ENCODE results near the gene CPA5. TPM values are rescaled to one million over a fixed set of nuclear protein-coding genes. Genes with fewer than 3 reads are reported as not detected.

Gene CPA5
- total and polyA plus RNA-seq, 10 of the 15 experiments (the other 5 are each of a cell fraction or from before 2014, with no cell fraction given) = 0.06 to 0.52 (median 0.29) TPM; not detected in 2

GRCh38 chr7:130303127-130303526 lies 41.5 kb upstream of the CPA5 start:
- Histone ChIP-seq H2AFZ (ENCODE audit: control insufficient read depth, low read depth, low read length) (no peak overlapping the region), H3K79me2 (ENCODE audit: control insufficient read depth, insufficient read depth, low read length) (no peaks in the 10 kb centered on the region), H3K4me3 (no peak overlapping the region), H3K4me1 (ENCODE audit: control insufficient read depth, insufficient read depth, low read length) (no peaks in the 10 kb centered on the region), H3K27ac (ENCODE audit: control insufficient read depth, insufficient read depth) (no peak overlapping the region), H3K27me3 (replicated peaks in 1 of 2; ENCODE audit: control insufficient read depth in 2 of 2, insufficient read depth in 2 of 2, low read length in 1 of 2) (no peaks in the 10 kb centered on the region), H3K9ac (ENCODE audit: control insufficient read depth, insufficient read depth, low read length) (no peak overlapping the region), H4K20me1 (ENCODE audit: control insufficient read depth, insufficient read depth) (no peaks in the 10 kb centered on the region), H3K4me2 (ENCODE audit: control insufficient read depth, insufficient read depth) (no peak overlapping the region), H3K9me3 (replicated peaks; ENCODE audit: control insufficient read depth, insufficient read depth, low read length) (no peaks in the 10 kb centered on the region), H3K36me3 (ENCODE audit: control insufficient read depth in 2 of 2, insufficient read depth in 2 of 2, low read length in 1 of 2) (no peaks in the 10 kb centered on the region)
- ChIA-PET CTCF (no interaction called here), SMC1A (ENCODE audit: uncharacterized antibody, unreplicated experiment) (interaction anchor here (0.6 to 1.0 kb wide), 2 partner anchors 115 to 326 kb away, joined by 3 read pairs; no protein-coding TSS in a partner anchor), RAD21 (ENCODE audit: unreplicated experiment) (interaction anchor here (1.0 kb wide), 1 partner anchor 10 kb away, joined by 3 read pairs; the partner anchor contains the start of gene CPA4), POLR2A (no interaction called here)
- TF ChIP-seq, protein P1, sequence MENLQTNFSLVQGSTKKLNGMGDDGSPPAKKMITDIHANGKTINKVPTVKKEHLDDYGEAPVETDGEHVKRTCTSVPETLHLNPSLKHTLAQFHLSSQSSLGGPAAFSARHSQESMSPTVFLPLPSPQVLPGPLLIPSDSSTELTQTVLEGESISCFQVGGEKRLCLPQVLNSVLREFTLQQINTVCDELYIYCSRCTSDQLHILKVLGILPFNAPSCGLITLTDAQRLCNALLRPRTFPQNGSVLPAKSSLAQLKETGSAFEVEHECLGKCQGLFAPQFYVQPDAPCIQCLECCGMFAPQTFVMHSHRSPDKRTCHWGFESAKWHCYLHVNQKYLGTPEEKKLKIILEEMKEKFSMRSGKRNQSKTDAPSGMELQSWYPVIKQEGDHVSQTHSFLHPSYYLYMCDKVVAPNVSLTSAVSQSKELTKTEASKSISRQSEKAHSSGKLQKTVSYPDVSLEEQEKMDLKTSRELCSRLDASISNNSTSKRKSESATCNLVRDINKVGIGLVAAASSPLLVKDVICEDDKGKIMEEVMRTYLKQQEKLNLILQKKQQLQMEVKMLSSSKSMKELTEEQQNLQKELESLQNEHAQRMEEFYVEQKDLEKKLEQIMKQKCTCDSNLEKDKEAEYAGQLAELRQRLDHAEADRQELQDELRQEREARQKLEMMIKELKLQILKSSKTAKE (IDR thresholded peaks at IDR 0.05; ENCODE audit: low read depth, poor library complexity, severe bottlenecking) = no peak
- no peak for TF ChIP-seq ATF7 (IDR thresholded peaks at IDR 0.05; ENCODE audit: low read depth)
- no peak for TF ChIP-seq FOS (IDR thresholded peaks at IDR 0.05; ENCODE audit: borderline replicate concordance, extremely low read depth, insufficient read length)
- FAIRE-seq (no peak), DNase-seq (ENCODE audit: low read depth, low spot score) (no peak), ATAC-seq (no peak)
- BruUV-seq (replicated peaks) = no TSS peak
- in situ Hi-C loops (cut with MboI) (no loop called here), intact Hi-C loops (cut with micrococcal nuclease; ENCODE audit: unreplicated experiment) (no loop called here)
- 65% methylated on average over 2 of the region's 2 CpGs for WGBS (ENCODE audit: insufficient coverage, insufficient replicate concordance, low lambda C conversion rate, missing lambda C conversion rate)

- no peaks in the 10 kb centered on the region for H4K20me1 ChIP-seq (ENCODE audit: control insufficient read depth, insufficient read depth)
- SMC1A ChIA-PET (ENCODE audit: uncharacterized antibody, unreplicated experiment) = interaction anchor here (1.0 kb wide), 1 partner anchor 116 kb away, joined by 3 read pairs; no protein-coding TSS in a partner anchor
- H3K79me2 ChIP-seq (ENCODE audit: control insufficient read depth, insufficient read depth, low read length) = no peaks in the 10 kb centered on the region
- H3K4me1 ChIP-seq (ENCODE audit: control insufficient read depth, insufficient read depth, low read length) = no peaks in the 10 kb centered on the region
- BruUV-seq (replicated peaks) = no TSS peak
- DNase-seq (ENCODE audit: low read depth, low spot score) = no peak
- no peak overlapping the region for H3K4me2 ChIP-seq (ENCODE audit: control insufficient read depth, insufficient read depth)
- intact Hi-C loops (cut with micrococcal nuclease; ENCODE audit: unreplicated experiment) (no loop called here), in situ Hi-C loops (cut with MboI) (no loop called here)
- no peaks in the 10 kb centered on the region for H3K9me3 ChIP-seq (replicated peaks; ENCODE audit: control insufficient read depth, insufficient read depth, low read length)
- CTCF ChIA-PET = no interaction called here
- TF ChIP-seq STAT3 (IDR thresholded peaks at IDR 0.05; ENCODE audit: low read depth, low read length) (no peak), RUNX3 (IDR thresholded peaks at IDR 0.05; ENCODE audit: low read length) (peak; percentile 40)
- H3K27ac ChIP-seq (ENCODE audit: control insufficient read depth, insufficient read depth) = no peak overlapping the region
- H3K36me3 ChIP-seq (ENCODE audit: control insufficient read depth in 2 of 2, insufficient read depth in 2 of 2, low read length in 1 of 2) = no peaks in the 10 kb centered on the region
- POLR2A ChIA-PET = no interaction called here
- no peaks in the 10 kb centered on the region for H3K27me3 ChIP-seq (replicated peaks in 1 of 2; ENCODE audit: control insufficient read depth in 2 of 2, insufficient read depth in 2 of 2, low read length in 1 of 2)
- 1% methylated on average over 5 of the region's 5 CpGs for WGBS (ENCODE audit: insufficient coverage, insufficient replicate concordance, low lambda C conversion rate, missing lambda C conversion rate)
- no peak overlapping the region for H3K4me3 ChIP-seq
- ATAC-seq = no peak
- no peak overlapping the region for H2AFZ ChIP-seq (ENCODE audit: control insufficient read depth, low read depth, low read length)
- H3K9ac ChIP-seq (ENCODE audit: control insufficient read depth, insufficient read depth, low read length) = no peak overlapping the region
- RAD21 ChIA-PET (ENCODE audit: unreplicated experiment) = no interaction called here
- no peak for FAIRE-seq
Observed at GRCh38 chr7:130303551-130303950, 41.1 kb upstream of the CPA5 start.

Data from GM12878 (cell line).